HCT116 (cell line): ENCODE measurements around the gene LMAN2L. TPM values are rescaled to one million over a fixed set of nuclear protein-coding genes. Genes with fewer than 3 reads are reported as not detected.

ENCODE experiments used
- ATAC-seq: fragments of 200-7000 bp; cut with Tn5 transposase; 2 replicates; pipeline ENCODE4 v1.9.1; 2020; ENCODE audit warnings: mild to moderate bottlenecking, moderate library complexity
- BruUV-seq: library from RNA; stranded (reverse); fragments of 400-500 nt; replicated peaks from 2 replicates; lab custom pipeline; 2021; lab: Mats Ljungman, UMichigan
- CTCF ChIA-PET: fragments of 300-600 bp; sonication (Branson Sonifier 250); formaldehyde crosslinking; loops from one replicate; lab custom pipeline; 2021; ENCODE audit warnings: antibody characterized with exemption; lab: Charles Lee
- POLR2A ChIA-PET: fragments of 300-600, 350-600 bp; sonication (Branson Sonifier 250); formaldehyde crosslinking; loops from one replicate; lab custom pipeline; 2021; ENCODE audit warnings: antibody characterized with exemption; lab: Charles Lee
- RAD21 ChIA-PET, 2 experiments: fragments of 300-600 bp; sonication (Branson Sonifier 250); formaldehyde crosslinking; loops; one replicate each; lab custom pipeline; 2023; ENCODE audit warnings: low total read pairs in 2 of 2; ENCODE audit not compliant: uncharacterized antibody in 2 of 2, unreplicated experiment in 2 of 2, low non-redundant PET in 1 of 2; lab: Charles Lee
- DNase-seq: peaks from one replicate; pipeline ENCODE4 v3.0.0-alpha.2; 2010; ENCODE audit warnings: low read depth, low spot score
- H2AFZ ChIP-seq: fragments of 200-600 bp; shearing (Covaris generic), sonication (generic); 2 replicates; pipeline ENCODE4 v1.6.1; 2017; ENCODE audit warnings: low read depth, mixed run types, mixed read lengths, antibody characterized with exemption, low read length; ENCODE audit not compliant: poor library complexity, severe bottlenecking
- H3K27ac ChIP-seq: 2 replicates; pipeline ENCODE4 v1.5.1; 2012; ENCODE audit warnings: low read depth, low read length
- H3K27me3 ChIP-seq: fragments of 200-600 bp; sonication (generic); 2 replicates; pipeline ENCODE4 v1.6.1; 2016; ENCODE audit warnings: mixed run types, low read length, mixed read lengths; ENCODE audit not compliant: insufficient read depth
- H3K36me3 ChIP-seq, 2 experiments: fragments of 200-500 bp in 1 of 2; fragments of 200-600 bp in 1 of 2; sonication (Bioruptor generic) in 1 of 2; sonication (generic) in 1 of 2; 2 replicates each; pipeline versions ENCODE4 v1.5.1 to v1.6.1; 2014 to 2016; ENCODE audit warnings: low read length in 2 of 2, inconsistent platforms in 1 of 2, mixed read lengths in 1 of 2, mixed run types in 1 of 2; ENCODE audit not compliant: insufficient read depth in 2 of 2, control insufficient read depth in 1 of 2
- H3K4me1 ChIP-seq, 2 experiments: fragments of 200-600 bp in 1 of 2; sonication (generic) in 1 of 2; 2 replicates each; pipeline versions ENCODE4 v1.5.1 to v1.6.1; 2012 to 2017; ENCODE audit warnings: low read length in 2 of 2, inconsistent platforms in 1 of 2, mild to moderate bottlenecking in 1 of 2, mixed read lengths in 1 of 2, mixed run types in 1 of 2, moderate library complexity in 1 of 2; ENCODE audit not compliant: insufficient read depth in 2 of 2, control insufficient read depth in 1 of 2
- H3K4me2 ChIP-seq: fragments of 200-600 bp; sonication (generic); 2 replicates; pipeline ENCODE4 v1.6.1; 2017; ENCODE audit warnings: mixed run types, low read length, mixed read lengths
- H3K4me3 ChIP-seq, 2 experiments: fragments of 200-600 bp in 1 of 2; sonication (generic) in 1 of 2; replicated peaks in 1 of 2; 2 replicates each; pipeline ENCODE4 v1.5.1; 2011 to 2016; ENCODE audit warnings: low read length in 2 of 2, control low read depth in 1 of 2, low read depth in 1 of 2, mild to moderate bottlenecking in 1 of 2, mixed read lengths in 1 of 2, mixed run types in 1 of 2
- H3K79me2 ChIP-seq: fragments of 200-600 bp; sonication (generic); 2 replicates; pipeline ENCODE4 v1.6.1; 2017; ENCODE audit warnings: mild to moderate bottlenecking, mixed run types, low read length, moderate library complexity, mixed read lengths; ENCODE audit not compliant: insufficient read depth
- H3K9ac ChIP-seq: fragments of 200-600 bp; sonication (generic); 2 replicates; pipeline ENCODE4 v1.6.1; 2016; ENCODE audit warnings: low read length, mixed read lengths
- H3K9me2 ChIP-seq: fragments of 200-600 bp; sonication (generic), shearing (Covaris generic); 2 replicates; pipeline ENCODE4 v1.6.1; 2017; ENCODE audit warnings: mixed run types, mild to moderate bottlenecking, moderate library complexity; ENCODE audit not compliant: insufficient read depth
- H3K9me3 ChIP-seq, 2 experiments: fragments of 200-500 bp in 1 of 2; fragments of 200-600 bp in 1 of 2; sonication (Bioruptor generic) in 1 of 2; sonication (generic) in 1 of 2; 2 replicates each; pipeline ENCODE4 v1.6.1; 2014 to 2017; ENCODE audit warnings: low read length in 2 of 2, mixed read lengths in 2 of 2, inconsistent platforms in 1 of 2, low read depth in 1 of 2, mild to moderate bottlenecking in 1 of 2, mixed run types in 1 of 2, moderate library complexity in 1 of 2; ENCODE audit not compliant: control insufficient read depth in 1 of 2, insufficient read depth in 1 of 2
- H4K20me1 ChIP-seq: fragments of 200-600 bp; sonication (generic), shearing (Covaris generic); 2 replicates; pipeline ENCODE4 v1.6.1; 2017; ENCODE audit warnings: mixed run types, mild to moderate bottlenecking, moderate library complexity; ENCODE audit not compliant: insufficient read depth
- ATF3 ChIP-seq: IDR thresholded peaks from 2 replicates; pipeline ENCODE4 v1.6.1; 2012
- CEBPB ChIP-seq: IDR thresholded peaks from 2 replicates; pipeline ENCODE4 v1.6.1; 2012; ENCODE audit warnings: low read depth
- CTCF ChIP-seq, 3 experiments: fragments of 200-600 bp in 1 of 3; sonication (generic) in 1 of 3; IDR thresholded peaks in 2 of 3; conservative IDR thresholded peaks in 1 of 3; 2 replicates each; pipeline ENCODE4 v1.5.1; 2012 to 2017; ENCODE audit warnings: low read depth in 2 of 3, low read length in 2 of 3, antibody characterized with exemption in 1 of 3, borderline replicate concordance in 1 of 3, control low read depth in 1 of 3, mild to moderate bottlenecking in 1 of 3, mixed read lengths in 1 of 3, mixed run types in 1 of 3, moderate library complexity in 1 of 3; ENCODE audit not compliant: insufficient read depth in 1 of 3
- ELF1 ChIP-seq: IDR thresholded peaks from 2 replicates; pipeline ENCODE4 v1.6.1; 2012; ENCODE audit warnings: low read depth, borderline replicate concordance
- FOSL1 ChIP-seq: IDR thresholded peaks from 2 replicates; pipeline ENCODE4 v1.6.1; 2012; ENCODE audit warnings: low read depth
- JUND ChIP-seq: IDR thresholded peaks from 2 replicates; pipeline ENCODE4 v1.6.1; 2012
- MAX ChIP-seq: IDR thresholded peaks from 2 replicates; pipeline ENCODE4 v1.6.1; 2012
- REST ChIP-seq: IDR thresholded peaks from 2 replicates; pipeline ENCODE4 v1.6.1; 2012; ENCODE audit warnings: low read depth
- SIN3A ChIP-seq: IDR thresholded peaks from 2 replicates; pipeline ENCODE4 v1.6.1; 2012; ENCODE audit warnings: low read depth
- SP1 ChIP-seq: IDR thresholded peaks from 2 replicates; pipeline ENCODE4 v1.6.1; 2012; ENCODE audit warnings: low read depth
- TCF7L2 ChIP-seq: IDR thresholded peaks from 2 replicates; pipeline ENCODE4 v1.7.0; 2011; ENCODE audit warnings: borderline replicate concordance, inconsistent platforms; ENCODE audit not compliant: insufficient read depth, insufficient read length; ENCODE audit errors: extremely low read depth
- ZFX ChIP-seq: fragments of 450-650 bp; IDR thresholded peaks from 2 replicates; pipeline ENCODE4 v1.6.1; 2017
- intact Hi-C: fragments of 100-400 bp; cut with micrococcal nuclease; formaldehyde crosslinking; loops from 2 replicates; pipeline ENCODE4 v1.10.0; 2022
- total RNA-seq: library from RNA; stranded (reverse); gene quantifications from one replicate; pipeline ENCODE4 v1.2.1, GENCODE V29; 2021; ENCODE audit not compliant: unreplicated experiment

LMAN2L gene
- total RNA-seq, 1 experiment from 2014 or later = 15.2 TPM

- Histone ChIP-seq H3K79me2 (no peaks in the 10 kb centered on the region), H3K4me2 (no peak overlapping the region), H3K9me2 (no peaks in the 10 kb centered on the region), H3K27me3 (no peaks in the 10 kb centered on the region), H4K20me1 (no peaks in the 10 kb centered on the region), H3K27ac (no peak overlapping the region), H2AFZ (no peak overlapping the region), H3K4me3 (no peak overlapping the region), H3K9me3 (no peaks in the 10 kb centered on the region), H3K4me1 (no peaks in the 10 kb centered on the region), H3K36me3 (peaks cover 12 to 18% of the 10 kb centered on the region in 2 experiments; a peak in 3 of 4 replicates), H3K9ac (no peak overlapping the region)
- POLR2A ChIA-PET = interaction anchor here (0.5 kb wide), 1 partner anchor 367 kb away, joined by 5 read pairs; the partner anchor contains the start of gene NCAPH
- RAD21 ChIA-PET = interaction anchor here in 1 of 2 experiments (0.5 kb wide), 1 partner anchor 15 kb away, joined by 4 read pairs; no protein-coding TSS in a partner anchor
- no peak for TF ChIP-seq SP1
- TF ChIP-seq SIN3A = no peak
- no peak for TF ChIP-seq CTCF (IDR thresholded peaks at IDR 0.05 in 2 of 3, conservative IDR thresholded peaks at IDR 0.05 in 1 of 3; ENCODE audit: borderline replicate concordance in 1 of 3, insufficient read depth in 1 of 3, low read depth in 2 of 3, low read length in 2 of 3)
- TF ChIP-seq ATF3 = no peak
- no peak for TF ChIP-seq CEBPB
- no peak for TF ChIP-seq JUND
- no peak for TF ChIP-seq FOSL1
- TF ChIP-seq TCF7L2 = no peak
- TF ChIP-seq ZFX = no peak
- TF ChIP-seq ELF1 = no peak
- TF ChIP-seq MAX = no peak
- TF ChIP-seq REST = no peak
- ATAC-seq = peak; percentile 32; the same call in 1 of the 2 replicates
- DNase-seq = no peak
- CTCF ChIA-PET = no interaction called here
- intact Hi-C loops = no loop called here
- no TSS peak for BruUV-seq
These were observed 37.6 kb downstream of the LMAN2L start for GRCh38 chr2:96702098-96702785.
